HG03139 (cell line): ENCODE data around the gene PC.
"Not testable (repeated sequence)": the region's sequence is repeated elsewhere in the genome, so short reads cannot be mapped to it uniquely, and the experiment has no call there.

Experiments
- ATAC-seq: cut with Tn5 transposase; IDR thresholded peaks from one replicate; pipeline ENCODE4 v1.9.1; 2021; ENCODE audit not compliant: unreplicated experiment

The PC gene

GRCh38 chr11:66958232-66958955, at the start of gene PC:
Gene PC (minus strand): TSS chr11:66958383. CDS start chr11:66872159, 86,224 bp downstream.
- peak; percentile 85 for ATAC-seq

GRCh38 chr11:67007126-67007525, 48.9 kb upstream of the PC start:
- ATAC-seq, result no peak

GRCh38 chr11:67006029-67006884, 48.1 kb upstream of the PC start:
- ATAC-seq, result no peak

GRCh38 chr11:67005200-67005599, 47.0 kb upstream of the PC start:
- ATAC-seq, result not testable (repeated sequence)

GRCh38 chr11:67002921-67003411, 44.8 kb upstream of the PC start:
- no peak for ATAC-seq

GRCh38 chr11:67002297-67002913, 44.2 kb upstream of the PC start:
- no peak for ATAC-seq

GRCh38 chr11:67001332-67001731, 43.1 kb upstream of the PC start:
- no peak for ATAC-seq

- no peak for ATAC-seq
Observed at GRCh38 chr11:66999555-66999954, 41.4 kb upstream of the PC start.

GRCh38 chr11:66996609-66997273, 38.6 kb upstream of the PC start:
- no peak for ATAC-seq

GRCh38 chr11:66992041-66992440, 33.9 kb upstream of the PC start:
- ATAC-seq, result no peak

- not testable (repeated sequence) for ATAC-seq
Observed at GRCh38 chr11:66989360-66989759, 31.2 kb upstream of the PC start.

GRCh38 chr11:66988741-66989140, 30.6 kb upstream of the PC start:
- ATAC-seq, result not testable (repeated sequence)

GRCh38 chr11:66987924-66988637, 29.9 kb upstream of the PC start:
- no peak for ATAC-seq

GRCh38 chr11:66987158-66987620, 29.0 kb upstream of the PC start:
- ATAC-seq, result no peak

GRCh38 chr11:66986178-66986545, 28.0 kb upstream of the PC start:
- ATAC-seq, result no peak

GRCh38 chr11:66985508-66986177, 27.5 kb upstream of the PC start:
- ATAC-seq, result no peak

GRCh38 chr11:66983275-66983924, 25.2 kb upstream of the PC start:
- no peak for ATAC-seq

- no peak for ATAC-seq
Observed at GRCh38 chr11:66981976-66982578, 23.9 kb upstream of the PC start.
